ENCODE results near the gene ANKRD13C. TPM values are rescaled to one million over a fixed set of nuclear protein-coding genes. Genes with fewer than 3 reads are reported as not detected.

ANKRD13C gene
- total RNA-seq, 1 experiment from 2014 or later: 48.8 TPM

GRCh38 chr1:70211541-70211940 is 143.0 kb downstream of the ANKRD13C start:
- Histone ChIP-seq H3K4me1 (replicated peaks) (no peaks in the 10 kb centered on the region), H3K4me3 (no peak overlapping the region)
- no peak for DNase-seq (ENCODE audit: low read depth in 1 of 2, low spot score in 2 of 2)

DNA sequence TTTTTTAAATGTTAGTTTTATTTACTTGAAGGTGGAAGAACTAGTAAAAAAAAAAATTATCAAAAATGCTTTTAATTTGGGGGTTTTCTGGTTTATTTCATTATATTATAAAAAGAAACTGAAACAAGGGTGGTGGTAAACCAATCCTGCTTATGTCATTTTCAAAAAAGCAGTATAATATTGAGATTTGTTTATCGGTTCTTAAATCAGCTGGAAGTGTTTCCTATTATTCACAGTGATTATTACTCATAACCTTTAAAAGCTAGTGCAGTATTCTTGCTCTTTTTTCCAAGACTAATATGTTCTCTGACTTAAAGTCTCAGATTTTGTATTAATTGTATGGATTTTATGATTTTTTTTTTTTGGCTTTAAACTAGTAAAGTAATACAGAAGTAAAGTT is 143.7 kb downstream of the ANKRD13C start:
- DNase-seq (ENCODE audit: low read depth in 1 of 2, low spot score in 2 of 2): no peak
- peaks cover 42% of the 10 kb centered on the region for H3K36me3 ChIP-seq
- no peak overlapping the region for H3K27ac ChIP-seq
- no peaks in the 10 kb centered on the region for H3K4me1 ChIP-seq (replicated peaks)
- no peaks in the 10 kb centered on the region for H3K9me3 ChIP-seq (replicated peaks)
- H3K4me3 ChIP-seq: no peak overlapping the region
- no peaks in the 10 kb centered on the region for H3K27me3 ChIP-seq (replicated peaks)

More at GRCh38 chr1:70211541-70211940, 143.0 kb downstream of the ANKRD13C start:
- Histone ChIP-seq H3K36me3 (peaks cover 42% of the 10 kb centered on the region), H3K9me3 (replicated peaks) (no peaks in the 10 kb centered on the region), H3K27me3 (replicated peaks) (no peaks in the 10 kb centered on the region), H3K27ac (no peak overlapping the region)

Other genes with a start within 250 kb of the ANKRD13C start
- gene LRRC40, start 149.1 kb downstream of the ANKRD13C start, total RNA-seq (2014; rRNA removed; shearing (Covaris generic)): 30.9 and 35.9 TPM in 2 replicates
- gene SRSF11, start 133.3 kb downstream of the ANKRD13C start, total RNA-seq (2014; rRNA removed; shearing (Covaris generic)): 92.8 and 114 TPM in 2 replicates
- 2.2 and 2.8 TPM in 2 replicates for gene CTH, start 56.5 kb upstream of the ANKRD13C start, total RNA-seq (2014; rRNA removed; shearing (Covaris generic))

Measured in SJSA1 (cell line).